B cell (primary cell): Measurements from ENCODE around the gene RTN4. TPM values are rescaled to one million over a fixed set of nuclear protein-coding genes. Genes with fewer than 3 reads are reported as not detected.
"Not testable (repeated sequence)": the region's sequence is repeated elsewhere in the genome, so short reads cannot be mapped to it uniquely, and the experiment has no call there.

Source experiments
- ATAC-seq: fragments of 200-7000 bp; cut with Tn5 transposase; one replicate; pipeline ENCODE4 v1.10.0; 2021; ENCODE audit warnings: low read depth, mild to moderate bottlenecking, moderate number of reproducible peaks, moderate library complexity
- CTCF ChIA-PET: fragments of 350-600 bp; sonication (Branson Sonifier 250); formaldehyde crosslinking; loops from one replicate; lab custom pipeline; 2021; ENCODE audit warnings: antibody characterized with exemption, inconsistent platforms; lab: Charles Lee
- POLR2A ChIA-PET: fragments of 350-600 bp; sonication (Branson Sonifier 250); formaldehyde crosslinking; loops from one replicate; lab custom pipeline; 2021; ENCODE audit warnings: antibody characterized with exemption; lab: Charles Lee
- DNase-seq: peaks from one replicate; pipeline ENCODE4 v3.0.0; 2013
- H2AFZ ChIP-seq: 2 replicates; pipeline ENCODE4 v1.6.1; 2012; ENCODE audit warnings: mild to moderate bottlenecking, low read depth, low read length; ENCODE audit not compliant: insufficient read depth, poor library complexity, severe bottlenecking
- H3K27ac ChIP-seq, 2 donors: 1 replicate in 1 of 2; 2 replicates in 1 of 2; pipeline ENCODE4 v1.5.1; 2012 to 2013; ENCODE audit warnings: low read length in 2 of 2, mild to moderate bottlenecking in 2 of 2, moderate library complexity in 1 of 2
- H3K27me3 ChIP-seq, 4 experiments: fragments of 200-600 bp in 1 of 4; sonication (generic) in 1 of 4; replicated peaks in 1 of 4; 1 replicate in 2 of 4; 2 replicates in 2 of 4; pipeline versions ENCODE4 v1.6.1 to v1.7.0; 2013 to 2016; ENCODE audit warnings: low read length in 3 of 4, mild to moderate bottlenecking in 2 of 4, mixed read lengths in 1 of 4, moderate library complexity in 1 of 4; ENCODE audit not compliant: insufficient read depth in 4 of 4, control insufficient read depth in 3 of 4; ENCODE audit errors: control extremely low read depth in 1 of 4
- H3K36me3 ChIP-seq, 2 experiments: replicated peaks in 1 of 2; 1 replicate in 1 of 2; 2 replicates in 1 of 2; pipeline versions ENCODE4 v1.6.1 to v1.7.1; 2013; ENCODE audit warnings: low read length in 1 of 2; ENCODE audit not compliant: insufficient read depth in 2 of 2, control insufficient read depth in 1 of 2; ENCODE audit errors: control extremely low read depth in 1 of 2, extremely low read depth in 1 of 2
- H3K4me1 ChIP-seq, 2 donors: fragments of 200-600 bp in 1 of 2; sonication (generic) in 1 of 2; 1 replicate in 1 of 2; 2 replicates in 1 of 2; pipeline versions ENCODE4 v1.5.1 to v1.6.1; 2013 to 2017; ENCODE audit warnings: low read length in 2 of 2; ENCODE audit not compliant: control insufficient read depth in 2 of 2, insufficient read depth in 2 of 2
- H3K4me2 ChIP-seq: replicated peaks from 2 replicates; pipeline ENCODE3; 2012; ENCODE audit warnings: mild to moderate bottlenecking, low read depth, low read length; ENCODE audit not compliant: poor library complexity, severe bottlenecking
- H3K4me3 ChIP-seq, 5 experiments: fragments of 200-600 bp in 1 of 5; sonication (generic) in 1 of 5; 1 replicate in 3 of 5; 2 replicates in 2 of 5; pipeline versions ENCODE4 v1.5.1 to v1.7.0; 2011 to 2016; ENCODE audit warnings: low read length in 4 of 5, mild to moderate bottlenecking in 4 of 5, low read depth in 2 of 5, control low read depth in 1 of 5, moderate library complexity in 1 of 5; ENCODE audit not compliant: insufficient read depth in 1 of 5; ENCODE audit errors: control extremely low read depth in 1 of 5, extremely low read depth in 1 of 5
- H3K79me2 ChIP-seq: fragments of 200-600 bp; sonication (generic); one replicate; pipeline ENCODE4 v1.6.0; 2016; ENCODE audit warnings: low read length; ENCODE audit not compliant: control insufficient read depth, insufficient read depth
- H3K9ac ChIP-seq: fragments of 200-600 bp; sonication (generic); 2 replicates; pipeline ENCODE4 v1.6.1; 2017; ENCODE audit warnings: mild to moderate bottlenecking, low read length, moderate library complexity
- H3K9me3 ChIP-seq, 3 donors: one replicate each; pipeline versions ENCODE4 v1.6.1 to v1.7.1; 2013; ENCODE audit warnings: low read length in 2 of 3; ENCODE audit not compliant: control insufficient read depth in 2 of 3, insufficient read depth in 1 of 3; ENCODE audit errors: control extremely low read depth in 1 of 3
- H4K20me1 ChIP-seq: 2 replicates; pipeline ENCODE4 v1.6.0; 2012; ENCODE audit warnings: mild to moderate bottlenecking, low read length; ENCODE audit not compliant: insufficient read depth, control insufficient read depth, poor library complexity, severe bottlenecking
- H3K27ac Mint-ChIP-seq: one replicate; pipeline ENCODE4 v1.8.0; 2021; ENCODE audit warnings: mixed read lengths
- H3K27me3 Mint-ChIP-seq: one replicate; pipeline ENCODE4 v1.8.0; 2021; ENCODE audit warnings: mixed read lengths
- H3K4me1 Mint-ChIP-seq: one replicate; pipeline ENCODE4 v1.8.0; 2021; ENCODE audit warnings: mixed read lengths
- H3K4me3 Mint-ChIP-seq: one replicate; pipeline ENCODE4 v1.8.0; 2021; ENCODE audit warnings: mixed read lengths
- H3K9me3 Mint-ChIP-seq: one replicate; pipeline ENCODE4 v1.8.0; 2022; ENCODE audit warnings: mixed read lengths; ENCODE audit not compliant: insufficient read depth
- EZH2 ChIP-seq: IDR thresholded peaks from 2 replicates; pipeline ENCODE4 v1.6.1; 2012; ENCODE audit warnings: borderline replicate concordance, low read depth, mild to moderate bottlenecking, moderate library complexity, low read length; ENCODE audit not compliant: insufficient read depth, poor library complexity, severe bottlenecking
- WGBS: methylation state at CpG from one replicate; pipeline ENCODE4 v1.1.5; 2013; ENCODE audit warnings: missing lambda C conversion rate; ENCODE audit not compliant: insufficient coverage; 5-methylcytosine and 5-hydroxymethylcytosine counted together
- intact Hi-C: fragments of 100-400 bp; cut with micrococcal nuclease; formaldehyde crosslinking; loops from one replicate; pipeline ENCODE4 v1.10.0; 2022
- polyA plus RNA-seq: library from polyadenylated mRNA; depleted of rRNA; stranded (reverse); fragments of >200 nt; gene quantifications from 2 replicates; pipeline ENCODE4 v1.2.3, GENCODE V29; 2012
- total RNA-seq, 2 donors: library from RNA; stranded (reverse); fragments of 120-200 nt in 1 of 2; gene quantifications; 1 replicate in 1 of 2; 2 replicates in 1 of 2; pipeline versions ENCODE4 v1.2.3 to v1.2.4, GENCODE V29; 2013 to 2022
- TF ChIP-seq, protein P1 (sequence below): fragments of 200-600 bp; IDR thresholded peaks from one replicate; pipeline ENCODE4 v1.8.0; 2022; ENCODE audit warnings: antibody characterized with exemption, mild to moderate bottlenecking

Gene RTN4
- total and polyA plus RNA-seq, 2 donors (not counting 1 experiment from before 2014, with no cell fraction given), result 30.8 to 65.9 TPM

DNA sequence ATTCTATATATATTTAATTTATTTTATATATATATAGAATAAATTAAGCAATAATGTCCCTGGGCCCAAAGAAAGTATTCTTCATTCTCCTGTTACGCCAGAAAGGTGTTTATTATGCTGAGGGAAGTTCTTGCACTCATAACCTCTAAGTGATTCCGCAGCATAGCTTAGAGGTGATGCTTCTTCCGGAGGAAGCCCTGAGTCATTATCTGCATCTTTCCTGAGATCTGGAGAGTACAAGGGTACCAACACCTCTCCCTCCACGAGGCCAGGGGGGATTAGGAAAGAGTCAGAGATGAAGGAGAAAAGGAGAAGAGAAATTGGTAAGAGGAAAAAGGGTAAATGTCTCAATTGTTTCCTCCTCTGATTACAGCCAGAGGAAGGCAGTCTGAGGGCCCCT lies 43.1 kb upstream of the RTN4 start:
- TF ChIP-seq, protein P1, sequence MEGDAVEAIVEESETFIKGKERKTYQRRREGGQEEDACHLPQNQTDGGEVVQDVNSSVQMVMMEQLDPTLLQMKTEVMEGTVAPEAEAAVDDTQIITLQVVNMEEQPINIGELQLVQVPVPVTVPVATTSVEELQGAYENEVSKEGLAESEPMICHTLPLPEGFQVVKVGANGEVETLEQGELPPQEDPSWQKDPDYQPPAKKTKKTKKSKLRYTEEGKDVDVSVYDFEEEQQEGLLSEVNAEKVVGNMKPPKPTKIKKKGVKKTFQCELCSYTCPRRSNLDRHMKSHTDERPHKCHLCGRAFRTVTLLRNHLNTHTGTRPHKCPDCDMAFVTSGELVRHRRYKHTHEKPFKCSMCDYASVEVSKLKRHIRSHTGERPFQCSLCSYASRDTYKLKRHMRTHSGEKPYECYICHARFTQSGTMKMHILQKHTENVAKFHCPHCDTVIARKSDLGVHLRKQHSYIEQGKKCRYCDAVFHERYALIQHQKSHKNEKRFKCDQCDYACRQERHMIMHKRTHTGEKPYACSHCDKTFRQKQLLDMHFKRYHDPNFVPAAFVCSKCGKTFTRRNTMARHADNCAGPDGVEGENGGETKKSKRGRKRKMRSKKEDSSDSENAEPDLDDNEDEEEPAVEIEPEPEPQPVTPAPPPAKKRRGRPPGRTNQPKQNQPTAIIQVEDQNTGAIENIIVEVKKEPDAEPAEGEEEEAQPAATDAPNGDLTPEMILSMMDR, result no peak
- TF ChIP-seq EZH2, result no peak
- no peak overlapping the region for H3K4me3 Mint-ChIP-seq
- H2AFZ ChIP-seq, result no peak overlapping the region
- no peaks in the 10 kb centered on the region for H3K27me3 ChIP-seq
- H3K4me1 Mint-ChIP-seq, result no peaks in the 10 kb centered on the region
- ATAC-seq (no peak), DNase-seq (no peak)
- WGBS, result no CpG with 5 or more reads among the region's 4 CpGs
- no peaks in the 10 kb centered on the region for H3K36me3 ChIP-seq
- H3K9me3 Mint-ChIP-seq, result no peaks in the 10 kb centered on the region
- no peaks in the 10 kb centered on the region for H4K20me1 ChIP-seq
- POLR2A ChIA-PET, result no interaction called here
- no peak overlapping the region for H3K27ac Mint-ChIP-seq
- intact Hi-C loops, result no loop called here
- peaks cover 3% of the 10 kb centered on the region for H3K27me3 Mint-ChIP-seq
- H3K4me2 ChIP-seq, result no peak overlapping the region
- H3K9ac ChIP-seq, result no peak overlapping the region
- no peak overlapping the region for H3K27ac ChIP-seq
- CTCF ChIA-PET, result interaction anchor here (1.0 kb wide), 1 partner anchor 20 kb away, joined by 3 read pairs; no protein-coding TSS in a partner anchor
- H3K79me2 ChIP-seq, result no peaks in the 10 kb centered on the region
- no peaks in the 10 kb centered on the region for H3K4me1 ChIP-seq
- H3K9me3 ChIP-seq, result no peaks in the 10 kb centered on the region
- H3K4me3 ChIP-seq, result no peak overlapping the region

- H3K4me1 ChIP-seq, result no peaks in the 10 kb centered on the region
- ATAC-seq, result no peak
- ChIA-PET CTCF (interaction anchor here (1.0 kb wide), 1 partner anchor 21 kb away, joined by 3 read pairs; no protein-coding TSS in a partner anchor), POLR2A (interaction anchor here (0.7 kb wide), 1 partner anchor 129 kb away, joined by 3 read pairs; no protein-coding TSS in a partner anchor)
- no peaks in the 10 kb centered on the region for H3K27me3 ChIP-seq
- no peaks in the 10 kb centered on the region for H3K4me1 Mint-ChIP-seq
- no peaks in the 10 kb centered on the region for H3K9me3 ChIP-seq
- TF ChIP-seq EZH2, result no peak
- TF ChIP-seq, protein P1, result no peak
- DNase-seq, result no peak
- no peak overlapping the region for H2AFZ ChIP-seq
- intact Hi-C loops, result no loop called here
- H3K27me3 Mint-ChIP-seq, result peaks cover 3% of the 10 kb centered on the region
- H3K9ac ChIP-seq, result no peak overlapping the region
- H3K79me2 ChIP-seq, result no peaks in the 10 kb centered on the region
- H3K27ac ChIP-seq, result no peak overlapping the region
- no peaks in the 10 kb centered on the region for H3K36me3 ChIP-seq
- WGBS, result 100% methylated on average over 5 of the region's 6 CpGs
- H3K9me3 Mint-ChIP-seq, result no peaks in the 10 kb centered on the region
- H3K4me3 ChIP-seq, result no peak overlapping the region
- H3K4me2 ChIP-seq, result no peak overlapping the region
- H3K4me3 Mint-ChIP-seq, result no peak overlapping the region
- H3K27ac Mint-ChIP-seq, result no peak overlapping the region
- no peaks in the 10 kb centered on the region for H4K20me1 ChIP-seq
These were observed 42.2 kb upstream of the RTN4 start for GRCh38 chr2:55092439-55092838.

DNA sequence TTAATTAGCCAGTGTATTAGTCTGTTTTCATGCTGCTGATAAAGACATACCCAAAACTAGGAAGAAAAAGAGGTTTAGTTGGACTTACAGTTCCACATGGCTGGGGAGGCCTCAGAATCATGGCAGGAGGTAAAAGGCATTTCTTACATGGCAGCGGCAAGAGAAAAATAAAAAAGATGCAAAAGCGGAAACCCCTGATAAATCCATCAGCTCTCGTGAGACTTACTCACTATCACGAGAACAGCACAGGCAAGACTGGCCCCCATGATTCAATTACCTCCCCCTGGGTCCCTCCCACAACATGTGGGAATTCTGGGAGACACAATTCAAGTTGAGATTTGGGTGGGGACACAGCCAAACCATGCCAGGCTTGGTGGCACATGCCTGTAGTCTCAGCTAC lies 41.4 kb upstream of the RTN4 start:
- H3K4me1 ChIP-seq, H3K27me3 ChIP-seq, POLR2A ChIA-PET, H3K4me2 ChIP-seq, H3K27me3 Mint-ChIP-seq, ATAC-seq, H3K4me3 ChIP-seq, H3K9me3 ChIP-seq, intact Hi-C loops, H3K27ac Mint-ChIP-seq, H3K36me3 ChIP-seq, H3K27ac ChIP-seq, H3K4me3 Mint-ChIP-seq, H3K9ac ChIP-seq, H3K4me1 Mint-ChIP-seq, H3K9me3 Mint-ChIP-seq, DNase-seq, H3K79me2 ChIP-seq, H2AFZ ChIP-seq, H4K20me1 ChIP-seq: not testable (repeated sequence)
- WGBS, result no CpG with 5 or more reads among the region's 4 CpGs
- CTCF ChIA-PET, result interaction anchor here (0.7 kb wide), 1 partner anchor 91 kb away, joined by 3 read pairs; no protein-coding TSS in a partner anchor
